Transverse colon (tissue), 3 donors: ENCODE measurements around the gene SLC35B4.

ENCODE experiments used
- POLR2A ChIP-seq: fragments of 450-650 bp; IDR thresholded peaks from one replicate; pipeline ENCODE4 v1.6.1; 2016; ENCODE audit warnings: antibody characterized with exemption, mild to moderate bottlenecking, moderate library complexity
- TF ChIP-seq, protein P1 (sequence below), 5 experiments: fragments of 200-600 bp in 3 of 5; fragments of 450-650 bp in 2 of 5; sonication (generic) in 3 of 5; IDR thresholded peaks; 1 replicate in 2 of 5; 2 replicates in 3 of 5; pipeline ENCODE4 v1.5.1; 2016 to 2017; ENCODE audit warnings: antibody characterized with exemption in 5 of 5, inconsistent platforms in 3 of 5, mild to moderate bottlenecking in 2 of 5, moderate library complexity in 1 of 5

- TF ChIP-seq, protein P1, sequence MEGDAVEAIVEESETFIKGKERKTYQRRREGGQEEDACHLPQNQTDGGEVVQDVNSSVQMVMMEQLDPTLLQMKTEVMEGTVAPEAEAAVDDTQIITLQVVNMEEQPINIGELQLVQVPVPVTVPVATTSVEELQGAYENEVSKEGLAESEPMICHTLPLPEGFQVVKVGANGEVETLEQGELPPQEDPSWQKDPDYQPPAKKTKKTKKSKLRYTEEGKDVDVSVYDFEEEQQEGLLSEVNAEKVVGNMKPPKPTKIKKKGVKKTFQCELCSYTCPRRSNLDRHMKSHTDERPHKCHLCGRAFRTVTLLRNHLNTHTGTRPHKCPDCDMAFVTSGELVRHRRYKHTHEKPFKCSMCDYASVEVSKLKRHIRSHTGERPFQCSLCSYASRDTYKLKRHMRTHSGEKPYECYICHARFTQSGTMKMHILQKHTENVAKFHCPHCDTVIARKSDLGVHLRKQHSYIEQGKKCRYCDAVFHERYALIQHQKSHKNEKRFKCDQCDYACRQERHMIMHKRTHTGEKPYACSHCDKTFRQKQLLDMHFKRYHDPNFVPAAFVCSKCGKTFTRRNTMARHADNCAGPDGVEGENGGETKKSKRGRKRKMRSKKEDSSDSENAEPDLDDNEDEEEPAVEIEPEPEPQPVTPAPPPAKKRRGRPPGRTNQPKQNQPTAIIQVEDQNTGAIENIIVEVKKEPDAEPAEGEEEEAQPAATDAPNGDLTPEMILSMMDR (IDR thresholded peaks at IDR 0.05): no peak
- no peak for TF ChIP-seq POLR2A
These were observed 7.4 kb upstream of the SLC35B4 start for GRCh38 chr7:134324107-134324506.
